Effector memory CD4-positive, alpha-beta T cell (primary cell): ENCODE results near the gene PTPRR.

Experiments
- DNase-seq, 3 donors: peaks; one replicate each; pipeline ENCODE4 v3.0.0-alpha.2; 2020
- H3K27ac ChIP-seq: 2 replicates; pipeline ENCODE4 v1.7.0; 2013; ENCODE audit warnings: mild to moderate bottlenecking, low read length, moderate library complexity; ENCODE audit not compliant: insufficient read depth, poor library complexity, severe bottlenecking
- H3K27me3 ChIP-seq: replicated peaks from 2 replicates; pipeline ENCODE4 v1.7.0; 2013; ENCODE audit warnings: mild to moderate bottlenecking, low read length; ENCODE audit not compliant: insufficient read depth, control insufficient read depth, poor library complexity, severe bottlenecking
- H3K36me3 ChIP-seq: 2 replicates; pipeline ENCODE4 v1.7.0; 2013; ENCODE audit warnings: mild to moderate bottlenecking, low read length, moderate library complexity; ENCODE audit not compliant: control insufficient read depth, insufficient read depth
- H3K4me1 ChIP-seq: 2 replicates; pipeline ENCODE4 v1.7.0; 2013; ENCODE audit warnings: low read length, mild to moderate bottlenecking; ENCODE audit not compliant: control insufficient read depth, insufficient read depth, poor library complexity, severe bottlenecking
- H3K4me3 ChIP-seq: 2 replicates; pipeline ENCODE4 v1.7.0; 2013; ENCODE audit warnings: low read length, low read depth, mild to moderate bottlenecking; ENCODE audit not compliant: insufficient read depth, poor library complexity, severe bottlenecking
- H3K9me3 ChIP-seq: 2 replicates; pipeline ENCODE4 v1.7.0; 2013; ENCODE audit warnings: mild to moderate bottlenecking, low read length, moderate library complexity; ENCODE audit not compliant: control insufficient read depth

The PTPRR gene

DNA sequence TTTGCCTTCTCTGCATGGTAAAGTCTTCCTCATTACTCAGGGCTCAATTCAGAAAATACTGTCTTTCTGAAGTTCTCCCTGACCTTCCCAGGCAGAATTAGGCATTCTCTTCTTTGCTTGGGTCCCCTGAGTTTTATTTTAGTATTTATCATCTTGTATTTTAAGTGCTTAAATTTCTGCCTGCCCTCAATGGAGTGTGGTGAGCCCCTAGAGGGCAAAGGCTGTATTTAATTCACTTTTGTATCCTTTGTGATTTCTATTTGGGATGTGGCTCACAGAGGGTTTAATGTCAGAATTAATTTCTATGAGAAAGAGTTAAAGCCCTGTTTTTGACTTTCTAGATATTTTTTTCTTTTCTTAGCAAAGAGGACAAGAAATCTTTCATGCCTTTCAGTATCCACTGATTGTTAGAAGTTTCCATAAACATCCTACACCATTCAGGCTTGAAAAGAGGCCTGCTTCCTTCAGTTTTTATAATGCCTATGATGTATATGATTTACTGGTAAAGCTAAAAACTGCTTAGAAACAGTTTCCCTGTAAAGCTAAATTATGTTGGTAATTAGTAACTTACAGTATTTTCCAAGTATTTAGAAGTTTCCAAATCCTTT is 227.8 kb downstream of the PTPRR start:
- Histone ChIP-seq H3K9me3 (no peaks in the 10 kb centered on the region), H3K27me3 (no peaks in the 10 kb centered on the region), H3K4me1 (no peaks in the 10 kb centered on the region), H3K36me3 (no peaks in the 10 kb centered on the region), H3K4me3 (no peak overlapping the region), H3K27ac (no peak overlapping the region)
- no peak for DNase-seq

DNA sequence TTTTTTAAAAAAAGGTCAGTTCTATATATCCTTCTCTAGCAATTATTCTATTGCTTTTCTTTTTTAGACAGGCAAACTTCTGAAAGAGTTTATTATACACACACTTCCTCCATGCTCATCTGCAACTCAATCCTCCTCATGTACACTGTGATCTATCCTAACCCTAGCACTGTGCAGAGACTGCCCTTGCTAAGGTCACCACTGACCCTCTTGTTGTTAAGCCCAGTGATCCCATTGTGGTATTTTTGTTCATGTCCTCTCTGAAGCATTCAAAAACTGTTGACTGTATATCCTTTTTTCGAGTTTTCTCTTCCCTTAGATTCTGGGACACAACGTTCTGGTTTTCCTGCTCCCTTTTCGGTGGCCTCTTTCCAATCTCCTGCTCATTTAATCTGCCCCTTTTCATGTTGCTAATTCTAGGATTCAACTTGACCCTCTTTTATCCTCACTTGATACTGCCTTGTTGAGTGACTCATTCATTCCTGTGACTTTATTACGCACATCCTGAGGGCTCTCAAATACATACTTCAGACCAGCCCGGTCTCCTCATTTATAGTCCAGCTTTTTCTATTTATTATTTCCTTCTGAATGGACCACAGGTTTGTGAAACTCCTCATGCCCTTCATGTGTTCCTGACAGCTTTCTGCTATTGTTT is 229.4 kb downstream of the PTPRR start:
- Histone ChIP-seq H3K4me1 (no peaks in the 10 kb centered on the region), H3K4me3 (no peak overlapping the region), H3K36me3 (no peaks in the 10 kb centered on the region), H3K27ac (no peak overlapping the region), H3K9me3 (no peaks in the 10 kb centered on the region), H3K27me3 (no peaks in the 10 kb centered on the region)
- DNase-seq, result no peak

DNA sequence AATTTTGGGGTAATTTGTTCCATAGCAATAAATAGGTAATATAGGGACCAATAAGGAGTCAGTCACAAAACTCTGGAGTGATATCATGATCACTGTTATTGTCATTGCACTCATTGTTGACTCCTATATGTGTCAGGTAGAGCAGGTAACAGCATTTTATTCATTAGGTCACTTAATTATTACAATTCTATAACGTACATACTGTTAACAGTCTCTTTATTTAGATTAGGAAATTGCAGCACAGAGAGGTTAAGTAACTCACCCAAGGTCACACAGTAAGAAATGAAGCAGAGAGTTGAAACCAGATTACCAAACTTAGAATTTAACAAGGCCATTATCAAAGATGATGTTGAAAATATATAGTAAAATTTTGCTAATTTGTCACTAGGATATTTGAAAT is 233.6 kb downstream of the PTPRR start:
- H3K9me3 ChIP-seq, result no peaks in the 10 kb centered on the region
- no peaks in the 10 kb centered on the region for H3K27me3 ChIP-seq
- no peaks in the 10 kb centered on the region for H3K36me3 ChIP-seq
- H3K4me1 ChIP-seq, result no peaks in the 10 kb centered on the region
- no peak overlapping the region for H3K27ac ChIP-seq
- H3K4me3 ChIP-seq, result no peak overlapping the region
- DNase-seq, result no peak

DNA sequence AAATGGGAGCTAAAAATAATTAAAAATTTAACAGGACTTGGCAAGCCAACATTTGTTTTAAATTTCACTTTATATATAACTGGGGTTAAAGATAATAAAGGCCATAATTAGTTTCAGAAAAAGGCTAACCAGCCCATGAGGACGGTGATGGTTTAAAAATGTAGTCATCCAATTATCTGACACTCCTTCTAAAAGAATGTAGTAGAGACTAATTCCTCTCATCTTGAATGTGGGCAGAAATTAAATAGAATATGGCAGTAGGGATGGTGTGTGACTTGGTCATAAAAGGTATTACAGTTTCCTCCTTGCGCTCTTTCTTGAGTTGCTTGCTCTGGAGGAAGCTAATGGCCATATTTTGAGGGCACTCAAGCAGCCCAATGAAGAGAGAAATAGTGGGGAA is 234.2 kb downstream of the PTPRR start:
- no peaks in the 10 kb centered on the region for H3K9me3 ChIP-seq
- DNase-seq, result no peak
- no peaks in the 10 kb centered on the region for H3K36me3 ChIP-seq
- no peaks in the 10 kb centered on the region for H3K4me1 ChIP-seq
- H3K27ac ChIP-seq, result no peak overlapping the region
- no peak overlapping the region for H3K4me3 ChIP-seq
- H3K27me3 ChIP-seq, result no peaks in the 10 kb centered on the region

DNA sequence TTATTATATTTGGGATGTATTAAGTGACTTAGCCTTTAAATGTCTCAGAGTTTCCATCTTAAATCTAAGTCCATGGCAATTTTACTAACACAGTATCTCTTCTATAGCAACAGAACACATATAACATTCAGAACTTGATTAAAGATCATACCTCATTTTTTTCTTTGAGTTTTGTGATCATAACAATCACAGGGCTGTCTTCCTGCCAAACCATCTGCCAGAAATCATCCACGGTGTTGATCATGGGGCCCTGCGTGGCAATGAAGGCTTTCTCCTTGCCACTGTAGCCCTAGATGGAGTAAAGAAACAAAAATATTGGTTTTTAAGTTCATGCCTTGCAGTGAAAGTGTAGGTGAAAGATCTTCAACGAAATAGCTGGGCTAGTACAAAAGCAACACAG is 236.6 kb downstream of the PTPRR start:
- Histone ChIP-seq H3K27ac (no peak overlapping the region), H3K4me1 (no peaks in the 10 kb centered on the region)
- DNase-seq, result no peak

DNA sequence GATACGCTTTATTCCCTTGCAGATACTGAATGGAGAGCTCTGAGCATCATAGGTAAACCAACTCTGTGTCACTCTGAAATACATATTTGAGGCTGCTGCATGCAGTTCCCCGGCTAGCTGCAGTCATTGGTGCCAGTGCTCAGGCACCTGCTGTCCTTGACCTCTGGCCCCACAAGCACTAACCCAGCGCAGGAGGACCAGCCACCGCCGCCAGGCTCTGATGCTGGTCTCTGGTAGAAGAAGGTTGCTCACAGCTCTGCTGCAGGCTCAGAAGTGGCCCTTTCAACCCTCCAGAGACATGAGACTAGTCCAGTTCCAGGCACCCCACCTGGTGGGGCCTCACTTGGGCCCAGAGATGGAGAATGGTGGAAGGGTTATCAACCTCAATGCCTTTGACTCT is 248.8 kb downstream of the PTPRR start:
- no peaks in the 10 kb centered on the region for H3K9me3 ChIP-seq
- H3K27ac ChIP-seq, result no peak overlapping the region

More for the DNA sequence above, 236.6 kb downstream of the PTPRR start:
- H3K36me3 ChIP-seq, result no peaks in the 10 kb centered on the region
- H3K27me3 ChIP-seq, result no peaks in the 10 kb centered on the region
- no peaks in the 10 kb centered on the region for H3K9me3 ChIP-seq
- H3K4me3 ChIP-seq, result no peak overlapping the region

DNA sequence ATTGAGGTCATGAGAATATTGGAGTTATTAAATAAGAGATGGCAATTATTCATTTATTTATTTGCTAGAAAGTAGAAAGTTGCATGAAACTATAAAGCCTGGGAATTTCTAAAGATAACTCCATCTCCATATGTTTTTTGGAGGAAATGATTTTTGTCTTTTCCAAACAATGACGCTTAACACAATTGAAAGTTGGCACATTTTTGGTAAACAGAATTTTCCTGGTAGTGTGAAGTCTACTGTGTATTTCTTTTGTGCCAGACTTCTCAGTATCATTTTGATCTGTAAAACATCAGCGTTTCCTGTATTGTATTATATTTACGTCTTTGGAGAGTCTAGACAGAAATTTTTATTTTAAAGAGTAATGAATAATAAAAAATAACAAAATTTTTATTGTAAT is 249.6 kb downstream of the PTPRR start:
- no peaks in the 10 kb centered on the region for H3K36me3 ChIP-seq
- H3K4me1 ChIP-seq, result no peaks in the 10 kb centered on the region

More for the DNA sequence above, 248.8 kb downstream of the PTPRR start:
- H3K4me3 ChIP-seq, result no peak overlapping the region
- no peaks in the 10 kb centered on the region for H3K27me3 ChIP-seq
- no peak for DNase-seq
- H3K4me1 ChIP-seq, result no peaks in the 10 kb centered on the region
- no peaks in the 10 kb centered on the region for H3K36me3 ChIP-seq

DNA sequence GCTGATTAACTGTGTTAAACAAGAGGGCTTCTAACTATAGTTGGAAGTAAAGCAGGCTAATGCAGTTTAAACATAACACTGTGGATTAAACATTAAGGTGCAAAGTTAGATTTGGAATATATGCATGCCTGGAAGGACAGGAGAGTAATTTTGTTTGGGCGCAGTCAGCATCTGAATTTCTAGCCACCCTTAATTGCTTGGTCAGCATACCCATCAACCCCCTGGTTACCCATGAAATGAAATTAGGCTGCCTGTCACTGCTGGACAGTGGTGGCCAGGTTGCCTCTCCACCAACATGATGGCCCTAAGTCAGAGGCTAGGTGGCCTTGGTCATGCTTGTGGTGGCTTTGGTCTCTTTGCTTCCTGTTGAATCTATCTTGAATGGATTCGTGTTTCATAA is 253.3 kb downstream of the PTPRR start:
- Histone ChIP-seq H3K4me3 (no peak overlapping the region), H3K27me3 (no peaks in the 10 kb centered on the region), H3K9me3 (no peaks in the 10 kb centered on the region), H3K36me3 (no peaks in the 10 kb centered on the region), H3K4me1 (no peaks in the 10 kb centered on the region), H3K27ac (no peak overlapping the region)
- DNase-seq, result no peak

More for the DNA sequence above, 249.6 kb downstream of the PTPRR start:
- no peaks in the 10 kb centered on the region for H3K27me3 ChIP-seq
- H3K27ac ChIP-seq, result no peak overlapping the region
- no peak overlapping the region for H3K4me3 ChIP-seq
- no peaks in the 10 kb centered on the region for H3K9me3 ChIP-seq
- DNase-seq, result no peak

DNA sequence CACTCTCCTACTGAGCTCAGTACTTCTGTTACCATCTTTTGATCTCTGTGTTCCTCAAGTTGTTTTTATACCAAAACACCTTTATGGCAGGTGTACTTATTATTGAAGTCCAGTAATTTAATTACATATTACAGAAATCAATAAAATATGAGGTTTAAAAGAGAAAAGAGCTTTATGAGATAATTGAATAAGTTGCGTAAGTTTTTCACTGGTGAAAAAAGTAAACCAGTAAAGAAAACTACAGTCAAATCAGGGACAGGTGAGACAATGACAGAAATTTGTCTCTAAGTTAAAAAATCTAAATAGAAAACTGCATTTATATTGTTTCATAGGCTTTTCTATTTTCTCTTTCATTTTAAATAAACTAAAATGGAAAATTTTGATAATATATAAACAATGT is 254.2 kb downstream of the PTPRR start:
- no peaks in the 10 kb centered on the region for H3K36me3 ChIP-seq
- H3K4me1 ChIP-seq, result no peaks in the 10 kb centered on the region
- H3K4me3 ChIP-seq, result no peak overlapping the region
- H3K27ac ChIP-seq, result no peak overlapping the region
- no peaks in the 10 kb centered on the region for H3K27me3 ChIP-seq
- no peak for DNase-seq
- no peaks in the 10 kb centered on the region for H3K9me3 ChIP-seq

DNA sequence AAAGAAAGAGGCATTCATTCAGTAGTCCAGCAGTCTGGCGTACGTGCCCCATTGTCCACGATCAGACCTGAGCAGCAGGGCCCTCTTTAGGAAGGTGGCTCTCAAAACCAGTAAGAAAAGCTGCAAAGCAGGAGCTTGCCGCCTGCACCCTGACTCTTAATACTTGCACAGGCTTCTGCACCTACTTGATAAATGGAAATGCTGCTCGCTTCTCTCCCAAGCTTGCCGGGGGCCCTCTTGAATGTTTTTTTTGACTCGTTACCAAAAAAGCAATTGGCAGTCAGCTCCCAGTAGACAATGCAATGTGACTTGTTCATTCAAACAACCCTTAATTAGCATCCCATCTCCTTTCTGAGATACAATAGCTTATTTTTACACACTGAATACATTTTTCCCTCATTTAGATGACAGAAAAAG is 256.1 kb downstream of the PTPRR start:
- Histone ChIP-seq H3K4me1 (no peaks in the 10 kb centered on the region), H3K9me3 (no peaks in the 10 kb centered on the region), H3K36me3 (no peaks in the 10 kb centered on the region), H3K4me3 (no peak overlapping the region), H3K27ac (no peak overlapping the region), H3K27me3 (no peaks in the 10 kb centered on the region)
- DNase-seq, result no peak
